Bronchial epithelial cell (primary cell): ENCODE measurements around the gene OPRL1. TPM values are rescaled to one million over a fixed set of nuclear protein-coding genes. Genes with fewer than 3 reads are reported as not detected.

Experiments
- DNase-seq: peaks from one replicate; pipeline ENCODE4 v3.0.0-alpha.2; 2010; ENCODE audit warnings: low read depth
- FAIRE-seq: peaks from 2 replicates; lab custom pipeline; 2011; peaks lifted over from hg19 to GRCh38; lab: Jason Lieb, UNC
- H3K27me3 ChIP-seq: 2 replicates; pipeline ENCODE4 v1.5.1; 2011; ENCODE audit warnings: low read length; ENCODE audit not compliant: control insufficient read depth, insufficient read depth
- H3K36me3 ChIP-seq: 2 replicates; pipeline ENCODE4 v1.5.1; 2011; ENCODE audit warnings: low read length; ENCODE audit not compliant: control insufficient read depth, insufficient read depth
- H3K4me3 ChIP-seq: 2 replicates; pipeline ENCODE4 v1.5.1; 2011; ENCODE audit warnings: mild to moderate bottlenecking, low read depth, low read length, control low read depth
- CTCF ChIP-seq: IDR thresholded peaks from 2 replicates; pipeline ENCODE4 v1.5.1; 2011; ENCODE audit warnings: mild to moderate bottlenecking, moderate library complexity, low read length, control low read depth, inconsistent platforms; ENCODE audit not compliant: insufficient read depth, severe bottlenecking
- total RNA-seq: library from RNA; depleted of rRNA; stranded (reverse); fragments of >200 nt; gene quantifications from 2 replicates; pipeline ENCODE4 v1.2.1, GENCODE V29; 2014

OPRL1 gene
- total RNA-seq, 1 donor from 2014 or later, result under 0.01 TPM

GRCh38 chr20:64041781-64042053 is 38.2 kb upstream of the OPRL1 start:
- Histone ChIP-seq H3K27me3 (peaks cover 8% of the 10 kb centered on the region), H3K4me3 (peak overlapping the region; percentile 51), H3K36me3 (no peaks in the 10 kb centered on the region)
- no peak for FAIRE-seq
- no peak for DNase-seq
- TF ChIP-seq CTCF, result no peak

DNA sequence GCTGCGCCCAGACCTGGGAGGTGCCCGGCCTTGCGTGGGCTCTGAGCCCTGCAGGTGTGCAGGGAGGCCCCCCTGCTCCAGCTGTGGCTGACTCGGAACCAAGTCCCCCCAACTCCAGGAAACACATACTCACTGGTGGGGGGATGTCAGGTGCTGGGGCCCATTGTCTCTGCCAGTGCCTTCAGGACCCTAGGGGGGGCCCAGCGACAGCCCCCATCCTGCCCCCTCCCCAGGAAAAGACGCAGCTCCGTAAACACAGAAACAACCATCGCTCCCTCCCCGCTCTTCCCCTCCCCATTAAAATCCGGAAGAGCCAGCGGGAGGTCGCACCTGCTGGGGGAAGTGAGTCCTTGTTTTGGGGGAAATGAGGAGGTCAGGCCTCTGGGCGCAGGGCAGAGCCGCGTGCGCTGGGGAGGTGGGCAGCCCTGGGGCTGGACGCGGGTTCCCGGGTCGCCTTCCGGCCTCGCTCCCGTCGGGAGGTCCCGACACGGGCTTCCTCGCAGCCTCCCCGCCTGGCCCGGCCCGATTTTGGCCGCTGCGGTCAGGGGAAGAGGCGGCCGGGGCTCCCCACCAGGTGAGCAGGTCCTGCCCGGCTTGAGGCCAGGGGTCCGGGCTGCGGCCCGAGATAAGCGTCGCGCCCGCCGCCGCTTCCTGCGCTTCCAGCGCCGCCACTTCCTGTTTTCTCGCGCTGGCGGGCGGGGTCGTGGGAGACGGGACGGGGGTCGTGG is 37.7 kb upstream of the OPRL1 start:
- no peak for FAIRE-seq

DNA sequence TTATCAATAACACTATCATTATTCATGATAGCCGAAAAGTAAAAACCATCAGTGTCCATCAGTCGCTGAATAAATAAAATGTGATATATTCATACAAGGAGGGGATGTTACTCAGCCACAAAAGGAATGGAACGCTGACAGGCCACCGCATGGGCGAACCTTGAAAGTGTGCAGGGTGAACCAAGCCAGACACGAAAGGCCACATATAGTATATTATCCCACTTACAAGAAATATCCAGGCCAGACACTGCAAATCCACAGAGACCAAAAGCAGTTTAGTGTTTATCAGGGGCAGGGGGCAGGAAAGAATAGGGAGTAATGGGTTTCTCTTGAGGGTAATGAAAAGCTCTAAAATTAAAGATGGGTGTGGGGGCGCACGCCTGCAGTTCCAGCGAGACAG is 36.1 kb upstream of the OPRL1 start:
- Histone ChIP-seq H3K4me3 (no peak overlapping the region), H3K36me3 (no peaks in the 10 kb centered on the region), H3K27me3 (peaks cover 16% of the 10 kb centered on the region)
- no peak for DNase-seq
- no peak for FAIRE-seq
- TF ChIP-seq CTCF, result no peak

More for the DNA sequence above, 37.7 kb upstream of the OPRL1 start:
- peaks cover 12% of the 10 kb centered on the region for H3K27me3 ChIP-seq
- peak overlapping the region; percentile 51 for H3K4me3 ChIP-seq
- no peaks in the 10 kb centered on the region for H3K36me3 ChIP-seq
- DNase-seq, result no peak
- TF ChIP-seq CTCF, result no peak

GRCh38 chr20:64044484-64045247 is 35.2 kb upstream of the OPRL1 start:
- Histone ChIP-seq H3K4me3 (no peak overlapping the region), H3K27me3 (peaks cover 16% of the 10 kb centered on the region), H3K36me3 (no peaks in the 10 kb centered on the region)
- FAIRE-seq (no peak), DNase-seq (peak; percentile 69)
- no peak for TF ChIP-seq CTCF

DNA sequence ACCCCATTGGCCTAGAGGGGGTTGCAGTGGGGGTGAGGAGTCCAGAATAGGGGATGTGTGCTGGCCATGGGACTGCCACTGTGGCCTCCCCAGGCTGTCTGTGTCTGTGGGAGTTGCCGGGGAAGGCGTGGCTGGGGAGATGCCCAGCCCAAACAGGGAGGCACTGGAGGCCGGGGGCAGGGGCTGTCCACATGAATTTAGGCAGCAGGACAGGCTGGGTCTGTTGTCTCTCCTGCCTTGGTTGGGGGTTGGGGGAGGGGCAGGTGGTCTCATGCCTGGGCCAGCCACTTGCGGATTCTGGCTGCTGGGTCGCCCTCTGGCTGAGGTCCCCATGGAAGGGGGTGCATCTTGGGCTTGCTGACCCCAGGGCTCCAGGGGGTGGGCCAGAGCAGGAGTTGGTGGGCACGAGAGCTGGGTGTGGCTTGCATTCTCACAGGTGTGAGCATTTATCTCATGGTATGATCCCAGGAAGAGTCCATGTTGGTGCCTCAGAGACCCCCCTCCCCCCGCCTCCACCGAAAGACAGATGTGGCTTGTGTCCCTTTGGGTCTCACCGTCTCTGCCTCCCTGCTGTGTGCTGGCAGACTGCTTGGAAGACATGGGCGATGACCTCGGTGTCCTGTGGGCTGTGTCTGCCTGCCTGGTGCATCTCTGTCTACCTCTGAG is 34.4 kb upstream of the OPRL1 start:
- DNase-seq, result no peak
- Histone ChIP-seq H3K4me3 (no peak overlapping the region), H3K36me3 (no peaks in the 10 kb centered on the region), H3K27me3 (peaks cover 16% of the 10 kb centered on the region)
- FAIRE-seq, result no peak
- TF ChIP-seq CTCF, result no peak
